Measurements from ENCODE around the gene FRMD4B.

DNA sequence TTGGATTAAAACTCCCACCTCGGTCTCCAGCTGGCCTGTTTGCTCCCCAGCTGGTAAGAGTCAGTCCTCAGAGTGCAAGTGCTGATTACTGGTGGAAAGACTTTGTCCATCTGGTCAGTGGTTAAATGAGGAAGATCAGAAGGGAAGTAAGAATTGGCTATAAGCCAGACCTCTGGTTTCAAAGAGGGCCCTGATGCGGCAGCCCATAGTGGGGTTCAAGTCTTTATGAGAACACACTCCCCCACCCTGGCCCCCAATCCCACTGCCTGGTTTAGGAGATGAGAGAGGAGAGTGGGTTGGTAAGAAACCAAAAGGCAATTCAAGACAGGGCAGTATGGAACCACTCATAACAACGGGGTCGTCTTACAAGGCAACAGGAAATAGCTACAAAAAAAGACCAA is 65.0 kb downstream of the FRMD4B start:
- TF ChIP-seq, protein P1, sequence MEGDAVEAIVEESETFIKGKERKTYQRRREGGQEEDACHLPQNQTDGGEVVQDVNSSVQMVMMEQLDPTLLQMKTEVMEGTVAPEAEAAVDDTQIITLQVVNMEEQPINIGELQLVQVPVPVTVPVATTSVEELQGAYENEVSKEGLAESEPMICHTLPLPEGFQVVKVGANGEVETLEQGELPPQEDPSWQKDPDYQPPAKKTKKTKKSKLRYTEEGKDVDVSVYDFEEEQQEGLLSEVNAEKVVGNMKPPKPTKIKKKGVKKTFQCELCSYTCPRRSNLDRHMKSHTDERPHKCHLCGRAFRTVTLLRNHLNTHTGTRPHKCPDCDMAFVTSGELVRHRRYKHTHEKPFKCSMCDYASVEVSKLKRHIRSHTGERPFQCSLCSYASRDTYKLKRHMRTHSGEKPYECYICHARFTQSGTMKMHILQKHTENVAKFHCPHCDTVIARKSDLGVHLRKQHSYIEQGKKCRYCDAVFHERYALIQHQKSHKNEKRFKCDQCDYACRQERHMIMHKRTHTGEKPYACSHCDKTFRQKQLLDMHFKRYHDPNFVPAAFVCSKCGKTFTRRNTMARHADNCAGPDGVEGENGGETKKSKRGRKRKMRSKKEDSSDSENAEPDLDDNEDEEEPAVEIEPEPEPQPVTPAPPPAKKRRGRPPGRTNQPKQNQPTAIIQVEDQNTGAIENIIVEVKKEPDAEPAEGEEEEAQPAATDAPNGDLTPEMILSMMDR (IDR thresholded peaks at IDR 0.05; ENCODE audit: low read length) = no peak
- TF ChIP-seq EZH2 (IDR thresholded peaks at IDR 0.05; ENCODE audit: borderline replicate concordance, low read length) = no peak

Data from OCI-LY1 (cell line).